ENCODE measurements around the gene TNP2. TPM values are rescaled to one million over a fixed set of nuclear protein-coding genes. Genes with fewer than 3 reads are reported as not detected.

TNP2 gene
- total and polyA plus RNA-seq, 2 of the 4 experiments (the other 2 are of a cell fraction) = not detected

DNA sequence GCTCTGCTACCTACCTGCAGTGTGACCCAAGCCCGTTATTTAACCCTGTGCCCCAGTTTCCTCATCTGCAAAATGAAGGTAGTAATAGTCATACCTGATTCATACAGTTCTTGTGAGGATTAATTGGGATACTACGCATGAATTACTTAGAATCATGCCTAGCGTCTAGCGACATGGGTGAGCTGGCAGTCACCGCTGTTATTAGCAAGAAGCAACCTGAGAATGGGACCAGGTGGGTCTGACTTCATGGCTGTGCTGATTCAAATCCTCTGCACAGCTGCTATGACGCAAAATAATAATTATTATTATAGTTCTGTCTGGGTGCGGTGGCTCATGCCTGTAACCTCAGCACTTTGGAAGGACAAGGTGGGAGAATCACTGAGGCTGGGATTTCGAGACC lies 21.0 kb downstream of the TNP2 start:
- Histone ChIP-seq H3K9me1 (ENCODE audit: insufficient read depth, low read length) (0 out of 2 replicates have a peak, but pooled peaks cover 4% of the 10 kb centered on the region), H3K18ac (ENCODE audit: low read depth, low read length) (no peak overlapping the region), H4K20me1 (ENCODE audit: insufficient read depth, low read length) (peaks cover 29% of the 10 kb centered on the region; the same call in 1 of the 2 replicates), H3K9ac (ENCODE audit: low read depth, low read length) (no peak overlapping the region), H2AFZ (replicated peaks; ENCODE audit: low read length, poor library complexity) (no peak overlapping the region), H3K27ac (ENCODE audit: insufficient read depth, low read length) (no peak overlapping the region), H3K27me3 (ENCODE audit: control insufficient read depth, insufficient read depth, low read length) (peaks cover 3% of the 10 kb centered on the region; the same call in 1 of the 2 replicates), H3K4me2 (ENCODE audit: low read depth, low read length) (no peak overlapping the region), H2BK20ac (ENCODE audit: low read depth, low read length) (no peak overlapping the region), H3K56ac (ENCODE audit: extremely low read depth, insufficient read depth, low read length) (no peak overlapping the region), H3K14ac (replicated peaks; ENCODE audit: low read depth, low read length) (no peak overlapping the region), H2BK120ac (ENCODE audit: low read depth, low read length) (no peak overlapping the region), H3K9me3 (ENCODE audit: control insufficient read depth, insufficient read depth, low read length) (no peaks in the 10 kb centered on the region), H3K23ac (ENCODE audit: low read depth, low read length) (no peak overlapping the region), H2AK5ac (ENCODE audit: low read depth, low read length) (no peak overlapping the region), H2BK5ac (ENCODE audit: low read depth, low read length, poor library complexity, severe bottlenecking) (no peak overlapping the region), H2AK9ac (replicated peaks; ENCODE audit: low read depth, low read length, poor library complexity) (no peak overlapping the region), H4K5ac (ENCODE audit: low read depth, low read length) (no peak overlapping the region), H3K36me3 (ENCODE audit: control insufficient read depth, insufficient read depth, low read length) (peaks cover 11% of the 10 kb centered on the region), H3K79me1 (ENCODE audit: low read depth in 1 of 2, low read length in 2 of 2) (peaks cover 7 to 16% of the 10 kb centered on the region in 2 experiments; a peak in 3 of 4 replicates), H3K4me1 (ENCODE audit: control insufficient read depth, insufficient read depth, low read length) (peaks cover 8% of the 10 kb centered on the region), H4K91ac (ENCODE audit: insufficient read depth, low read depth, low read length) (no peak overlapping the region), H2BK15ac (ENCODE audit: low read depth, low read length) (no peak overlapping the region), H4K8ac (ENCODE audit: low read depth in 2 of 2, low read length in 2 of 2) (no peak overlapping the region), H3K4ac (ENCODE audit: low read depth, low read length) (no peak overlapping the region), H3K4me3 (ENCODE audit: insufficient read depth, low read depth, low read length) (no peak overlapping the region)
- 100% methylated on average over 1 of the region's 8 CpGs; no CpG with 5 or more reads in 1 of the 2 experiments for WGBS, 2 experiments (ENCODE audit: extremely low coverage in 2 of 2, insufficient read length in 1 of 2)
- BruUV-seq (replicated peaks) = no TSS peak
- dilution Hi-C loops (cut with HindIII; ENCODE audit: low sequenced_read_pairs, unreplicated experiment) = no loop called here
- DNase-seq (peak; percentile 24), ATAC-seq (ENCODE audit: low read depth) (no peak)
- TF ChIP-seq MAZ (IDR thresholded peaks at IDR 0.05; ENCODE audit: borderline replicate concordance, low read depth, low read length) (no peak), MAFK (IDR thresholded peaks at IDR 0.05; ENCODE audit: low read depth, low read length) (no peak), POLR2A (IDR thresholded peaks at IDR 0.05; ENCODE audit: low read depth, low read length) (no peak), FOS (IDR thresholded peaks at IDR 0.05; ENCODE audit: low read depth, low read length) (no peak), CEBPB (IDR thresholded peaks at IDR 0.05; ENCODE audit: low read depth, low read length) (no peak), SMC3 (IDR thresholded peaks at IDR 0.05; ENCODE audit: low read depth, low read length) (no peak), BHLHE40 (IDR thresholded peaks at IDR 0.05; ENCODE audit: low read depth, low read length) (no peak), RFX5 (IDR thresholded peaks at IDR 0.05; ENCODE audit: low read depth, low read length) (no peak), RAD21 (IDR thresholded peaks at IDR 0.05; ENCODE audit: low read length) (no peak), MXI1 (IDR thresholded peaks at IDR 0.05; ENCODE audit: borderline replicate concordance, low read depth, low read length) (no peak), CHD1 (IDR thresholded peaks at IDR 0.05; ENCODE audit: low read depth, low read length) (no peak), NFE2L2 (IDR thresholded peaks at IDR 0.05; ENCODE audit: low read depth, low read length) (no peak), RCOR1 (IDR thresholded peaks at IDR 0.05; ENCODE audit: insufficient replicate concordance, low read length) (no peak)
- TF ChIP-seq, protein P1, sequence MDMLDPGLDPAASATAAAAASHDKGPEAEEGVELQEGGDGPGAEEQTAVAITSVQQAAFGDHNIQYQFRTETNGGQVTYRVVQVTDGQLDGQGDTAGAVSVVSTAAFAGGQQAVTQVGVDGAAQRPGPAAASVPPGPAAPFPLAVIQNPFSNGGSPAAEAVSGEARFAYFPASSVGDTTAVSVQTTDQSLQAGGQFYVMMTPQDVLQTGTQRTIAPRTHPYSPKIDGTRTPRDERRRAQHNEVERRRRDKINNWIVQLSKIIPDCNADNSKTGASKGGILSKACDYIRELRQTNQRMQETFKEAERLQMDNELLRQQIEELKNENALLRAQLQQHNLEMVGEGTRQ (IDR thresholded peaks at IDR 0.05; ENCODE audit: low read depth, low read length) = no peak
- TF ChIP-seq, protein P2, sequence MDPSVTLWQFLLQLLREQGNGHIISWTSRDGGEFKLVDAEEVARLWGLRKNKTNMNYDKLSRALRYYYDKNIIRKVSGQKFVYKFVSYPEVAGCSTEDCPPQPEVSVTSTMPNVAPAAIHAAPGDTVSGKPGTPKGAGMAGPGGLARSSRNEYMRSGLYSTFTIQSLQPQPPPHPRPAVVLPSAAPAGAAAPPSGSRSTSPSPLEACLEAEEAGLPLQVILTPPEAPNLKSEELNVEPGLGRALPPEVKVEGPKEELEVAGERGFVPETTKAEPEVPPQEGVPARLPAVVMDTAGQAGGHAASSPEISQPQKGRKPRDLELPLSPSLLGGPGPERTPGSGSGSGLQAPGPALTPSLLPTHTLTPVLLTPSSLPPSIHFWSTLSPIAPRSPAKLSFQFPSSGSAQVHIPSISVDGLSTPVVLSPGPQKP (IDR thresholded peaks at IDR 0.05; ENCODE audit: borderline replicate concordance, low read depth, low read length) = no peak
- TF ChIP-seq, protein P3, sequence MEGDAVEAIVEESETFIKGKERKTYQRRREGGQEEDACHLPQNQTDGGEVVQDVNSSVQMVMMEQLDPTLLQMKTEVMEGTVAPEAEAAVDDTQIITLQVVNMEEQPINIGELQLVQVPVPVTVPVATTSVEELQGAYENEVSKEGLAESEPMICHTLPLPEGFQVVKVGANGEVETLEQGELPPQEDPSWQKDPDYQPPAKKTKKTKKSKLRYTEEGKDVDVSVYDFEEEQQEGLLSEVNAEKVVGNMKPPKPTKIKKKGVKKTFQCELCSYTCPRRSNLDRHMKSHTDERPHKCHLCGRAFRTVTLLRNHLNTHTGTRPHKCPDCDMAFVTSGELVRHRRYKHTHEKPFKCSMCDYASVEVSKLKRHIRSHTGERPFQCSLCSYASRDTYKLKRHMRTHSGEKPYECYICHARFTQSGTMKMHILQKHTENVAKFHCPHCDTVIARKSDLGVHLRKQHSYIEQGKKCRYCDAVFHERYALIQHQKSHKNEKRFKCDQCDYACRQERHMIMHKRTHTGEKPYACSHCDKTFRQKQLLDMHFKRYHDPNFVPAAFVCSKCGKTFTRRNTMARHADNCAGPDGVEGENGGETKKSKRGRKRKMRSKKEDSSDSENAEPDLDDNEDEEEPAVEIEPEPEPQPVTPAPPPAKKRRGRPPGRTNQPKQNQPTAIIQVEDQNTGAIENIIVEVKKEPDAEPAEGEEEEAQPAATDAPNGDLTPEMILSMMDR (conservative IDR thresholded peaks at IDR 0.05; ENCODE audit: low read depth, low read length) = no peak
- intact Hi-C loops (cut with micrococcal nuclease) = no loop called here
- ChIA-PET CTCF (interaction anchor here (0.6 to 1.1 kb wide), 2 partner anchors 225 to 284 kb away, joined by 3 to 4 read pairs; no protein-coding TSS in a partner anchor), POLR2A (ENCODE audit: unreplicated experiment) (interaction anchor here (0.5 kb wide), 1 partner anchor 158 kb away, joined by 4 read pairs; no protein-coding TSS in a partner anchor)
- in situ Hi-C loops (cut with MboI; ENCODE audit: low sequenced_read_pairs) = no loop called here
